OCI-LY1 (cell line): ENCODE measurements around the gene USF2.
"Not testable (repeated sequence)": the region's sequence is repeated elsewhere in the genome, so short reads cannot be mapped to it uniquely, and the experiment has no call there.

Source experiments
- CTCF ChIP-seq: fragments of 200-600 bp; sonication (generic), shearing (Covaris generic); IDR thresholded peaks from 2 replicates; pipeline ENCODE4 v1.5.1; 2017; ENCODE audit warnings: mild to moderate bottlenecking, antibody characterized with exemption, low read length, moderate library complexity, mixed read lengths
- EZH2 ChIP-seq: fragments of 200-600 bp; sonication (generic), shearing (Covaris generic); IDR thresholded peaks from 2 replicates; pipeline ENCODE4 v1.8.0; 2017; ENCODE audit warnings: borderline replicate concordance, mixed run types, mild to moderate bottlenecking, antibody characterized with exemption, low read length, moderate library complexity, mixed read lengths

- TF ChIP-seq CTCF, EZH2: not testable (repeated sequence)
These were observed 17.3 kb downstream of the USF2 start for GRCh38 chr19:35286101-35286500.
